CD14-positive monocyte (primary cell): Measurements from ENCODE around the gene LRP1B. TPM values are rescaled to one million over a fixed set of nuclear protein-coding genes. Genes with fewer than 3 reads are reported as not detected.

Source experiments
- DNase-seq, 3 donors: peaks; one replicate each; pipeline ENCODE4 v3.0.0-alpha.2; 2011 to 2022
- H2AFZ ChIP-seq: 2 replicates; pipeline ENCODE4 v1.6.0; 2012; ENCODE audit warnings: mild to moderate bottlenecking, low read depth, low read length, inconsistent platforms; ENCODE audit not compliant: insufficient read depth, poor library complexity, severe bottlenecking
- H3K27ac ChIP-seq, 2 donors: 1 replicate in 1 of 2; 2 replicates in 1 of 2; pipeline ENCODE4 v1.5.1; 2012 to 2013; ENCODE audit warnings: low read length in 2 of 2, control low read depth in 1 of 2, inconsistent platforms in 1 of 2, low read depth in 1 of 2, mild to moderate bottlenecking in 1 of 2
- H3K27me3 ChIP-seq, 2 donors: one replicate each; pipeline versions ENCODE4 v1.6.0 to v1.6.1; 2011 to 2013; ENCODE audit warnings: low read length in 2 of 2; ENCODE audit not compliant: control insufficient read depth in 2 of 2, insufficient read depth in 2 of 2
- H3K36me3 ChIP-seq, 2 donors: replicated peaks in 1 of 2; 1 replicate in 1 of 2; 2 replicates in 1 of 2; pipeline versions ENCODE4 v1.5.1 to v1.6.1; 2012 to 2013; ENCODE audit warnings: low read length in 2 of 2, control low read depth in 1 of 2, inconsistent platforms in 1 of 2, mild to moderate bottlenecking in 1 of 2; ENCODE audit not compliant: insufficient read depth in 2 of 2, control insufficient read depth in 1 of 2
- H3K4me1 ChIP-seq, 2 donors: 1 replicate in 1 of 2; 2 replicates in 1 of 2; pipeline versions ENCODE4 v1.5.1 to v1.6.1; 2012 to 2013; ENCODE audit warnings: low read length in 2 of 2, control low read depth in 1 of 2, inconsistent platforms in 1 of 2, mild to moderate bottlenecking in 1 of 2, moderate library complexity in 1 of 2; ENCODE audit not compliant: insufficient read depth in 2 of 2, control insufficient read depth in 1 of 2
- H3K4me2 ChIP-seq: replicated peaks from 2 replicates; pipeline ENCODE3; 2012; ENCODE audit warnings: low read length, moderate library complexity, mild to moderate bottlenecking; ENCODE audit not compliant: poor library complexity, severe bottlenecking; ENCODE audit errors: extremely low read depth
- H3K4me3 ChIP-seq, 3 experiments: fragments of 200-600 bp in 1 of 3; sonication (generic) in 1 of 3; replicated peaks in 1 of 3; 1 replicate in 2 of 3; 2 replicates in 1 of 3; pipeline ENCODE4 v1.5.1; 2011 to 2013; ENCODE audit warnings: low read length in 3 of 3, mild to moderate bottlenecking in 3 of 3, control low read depth in 2 of 3, low read depth in 2 of 3, inconsistent platforms in 1 of 3, moderate library complexity in 1 of 3
- H3K79me2 ChIP-seq: 2 replicates; pipeline ENCODE4 v1.6.0; 2012; ENCODE audit warnings: mild to moderate bottlenecking, control low read depth, inconsistent platforms, low read length, moderate library complexity; ENCODE audit not compliant: insufficient read depth
- H3K9ac ChIP-seq: 2 replicates; pipeline ENCODE4 v1.6.0; 2017; ENCODE audit warnings: low read length, mild to moderate bottlenecking; ENCODE audit not compliant: insufficient read depth, poor library complexity, severe bottlenecking
- H3K9me3 ChIP-seq, 2 donors: replicated peaks in 1 of 2; 1 replicate in 1 of 2; 2 replicates in 1 of 2; pipeline versions ENCODE4 v1.5.1 to v1.6.1; 2012 to 2013; ENCODE audit warnings: low read length in 2 of 2, control low read depth in 1 of 2; ENCODE audit not compliant: control insufficient read depth in 1 of 2, insufficient read depth in 1 of 2
- H4K20me1 ChIP-seq: 2 replicates; pipeline ENCODE4 v1.6.0; 2012; ENCODE audit warnings: mild to moderate bottlenecking, low read length, control low read depth, moderate library complexity; ENCODE audit not compliant: insufficient read depth
- H3K27ac Mint-ChIP-seq, 7 donors: one replicate each; pipeline ENCODE4 v1.8.0; 2020; ENCODE audit warnings: mild to moderate bottlenecking in 7 of 7, mixed read lengths in 7 of 7, moderate library complexity in 6 of 7, inconsistent platforms in 2 of 7
- H3K27me3 Mint-ChIP-seq, 3 donors: one replicate each; pipeline ENCODE4 v1.8.0; 2021 to 2022; ENCODE audit warnings: low read depth in 3 of 3, mild to moderate bottlenecking in 3 of 3, mixed read lengths in 3 of 3, moderate library complexity in 3 of 3, inconsistent platforms in 1 of 3
- H3K36me3 Mint-ChIP-seq, 2 donors: one replicate each; pipeline ENCODE4 v1.8.0; 2020; ENCODE audit warnings: mixed read lengths in 2 of 2, inconsistent platforms in 1 of 2, mild to moderate bottlenecking in 1 of 2
- H3K4me1 Mint-ChIP-seq: one replicate; pipeline ENCODE4 v1.8.0; 2020; ENCODE audit warnings: mild to moderate bottlenecking, mixed read lengths
- H3K4me3 Mint-ChIP-seq, 2 donors: one replicate each; pipeline ENCODE4 v1.8.0; 2020; ENCODE audit warnings: mild to moderate bottlenecking in 2 of 2, mixed read lengths in 2 of 2, moderate library complexity in 1 of 2
- H3K9me3 Mint-ChIP-seq, 7 donors: one replicate each; pipeline ENCODE4 v1.8.0; 2020 to 2022; ENCODE audit warnings: mixed read lengths in 7 of 7, mild to moderate bottlenecking in 6 of 7, moderate library complexity in 6 of 7, inconsistent platforms in 2 of 7
- WGBS: methylation state at CpG from one replicate; pipeline ENCODE4 v1.1.5; 2013; ENCODE audit warnings: missing lambda C conversion rate; ENCODE audit not compliant: insufficient coverage; 5-methylcytosine and 5-hydroxymethylcytosine counted together
- intact Hi-C, 2 donors: fragments of 100-400 bp; cut with micrococcal nuclease; formaldehyde crosslinking; loops; one replicate each; pipeline versions ENCODE4 v1.15.0 to v1.15.1; 2023
- polyA plus RNA-seq, 3 donors: library from polyadenylated mRNA; depleted of rRNA in 1 of 3; unstranded in 2 of 3; stranded (reverse) in 1 of 3; fragments of 300-500 nt in 2 of 3; fragments of >200 nt in 1 of 3; fragmentation: Illumina TruSeq in 2 of 3; gene quantifications; 1 replicate in 2 of 3; 2 replicates in 1 of 3; pipeline ENCODE4 v1.2.3, GENCODE V29; 2012 to 2021
- TF ChIP-seq, protein P1 (sequence below): fragments of 200-600 bp; IDR thresholded peaks from one replicate; pipeline ENCODE4 v1.8.0; 2022; ENCODE audit warnings: antibody characterized with exemption, mild to moderate bottlenecking

Gene LRP1B
- polyA plus RNA-seq, 3 donors: not detected

GRCh38 chr2:141698500-141698899, 432.3 kb downstream of the LRP1B start:
- WGBS: no CpG with 5 or more reads among the region's 2 CpGs
- Histone ChIP-seq H3K79me2 (no peaks in the 10 kb centered on the region), H3K4me1 (no peaks in the 10 kb centered on the region), H3K4me2 (no peak overlapping the region), H4K20me1 (no peaks in the 10 kb centered on the region), H3K36me3 (no peaks in the 10 kb centered on the region), H3K27me3 (no peaks in the 10 kb centered on the region), H3K9me3 (peaks cover 0 to 3% of the 10 kb centered on the region in 2 donors), H3K27ac (no peak overlapping the region), H2AFZ (no peak overlapping the region), H3K9ac (no peak overlapping the region), H3K4me3 (no peak overlapping the region)
- intact Hi-C loops: no loop called here
- Mint-ChIP-seq H3K27ac (no peak overlapping the region), H3K4me1 (no peaks in the 10 kb centered on the region), H3K36me3 (no peaks in the 10 kb centered on the region), H3K27me3 (no peaks in the 10 kb centered on the region), H3K9me3 (peaks cover 0 to 6% (median 2%) of the 10 kb centered on the region in 7 donors), H3K4me3 (no peak overlapping the region)
- DNase-seq: no peak
- TF ChIP-seq, protein P1, sequence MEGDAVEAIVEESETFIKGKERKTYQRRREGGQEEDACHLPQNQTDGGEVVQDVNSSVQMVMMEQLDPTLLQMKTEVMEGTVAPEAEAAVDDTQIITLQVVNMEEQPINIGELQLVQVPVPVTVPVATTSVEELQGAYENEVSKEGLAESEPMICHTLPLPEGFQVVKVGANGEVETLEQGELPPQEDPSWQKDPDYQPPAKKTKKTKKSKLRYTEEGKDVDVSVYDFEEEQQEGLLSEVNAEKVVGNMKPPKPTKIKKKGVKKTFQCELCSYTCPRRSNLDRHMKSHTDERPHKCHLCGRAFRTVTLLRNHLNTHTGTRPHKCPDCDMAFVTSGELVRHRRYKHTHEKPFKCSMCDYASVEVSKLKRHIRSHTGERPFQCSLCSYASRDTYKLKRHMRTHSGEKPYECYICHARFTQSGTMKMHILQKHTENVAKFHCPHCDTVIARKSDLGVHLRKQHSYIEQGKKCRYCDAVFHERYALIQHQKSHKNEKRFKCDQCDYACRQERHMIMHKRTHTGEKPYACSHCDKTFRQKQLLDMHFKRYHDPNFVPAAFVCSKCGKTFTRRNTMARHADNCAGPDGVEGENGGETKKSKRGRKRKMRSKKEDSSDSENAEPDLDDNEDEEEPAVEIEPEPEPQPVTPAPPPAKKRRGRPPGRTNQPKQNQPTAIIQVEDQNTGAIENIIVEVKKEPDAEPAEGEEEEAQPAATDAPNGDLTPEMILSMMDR: no peak

DNA sequence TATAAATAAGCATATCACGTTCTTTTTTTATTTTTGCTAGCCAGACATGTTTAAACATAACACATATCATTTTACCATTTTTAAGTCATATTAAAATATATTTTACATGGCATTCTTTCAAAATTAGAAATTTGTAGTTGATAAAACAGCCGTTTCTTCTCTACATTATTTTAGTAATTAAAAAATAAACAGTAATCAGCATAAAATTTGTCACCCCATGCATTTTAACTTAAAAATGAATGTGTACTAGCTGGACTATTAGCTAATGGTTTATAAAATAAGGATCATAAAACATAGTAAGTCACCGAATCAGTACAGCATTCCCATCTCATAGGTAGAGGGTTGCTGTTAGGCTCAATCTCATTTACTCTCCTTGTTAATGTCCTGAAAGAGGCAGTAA, 433.8 kb downstream of the LRP1B start:
- Mint-ChIP-seq H3K27me3 (no peaks in the 10 kb centered on the region), H3K27ac (no peak overlapping the region), H3K36me3 (no peaks in the 10 kb centered on the region), H3K4me1 (no peaks in the 10 kb centered on the region), H3K4me3 (no peak overlapping the region), H3K9me3 (peaks cover 0 to 6% (median 2%) of the 10 kb centered on the region in 7 donors)
- no peaks in the 10 kb centered on the region for H3K4me1 ChIP-seq
- H3K9ac ChIP-seq: no peak overlapping the region
- H3K9me3 ChIP-seq: peaks cover 0 to 3% of the 10 kb centered on the region in 2 donors
- no peak for DNase-seq
- H3K27ac ChIP-seq: no peak overlapping the region
- no peaks in the 10 kb centered on the region for H3K79me2 ChIP-seq
- no peaks in the 10 kb centered on the region for H3K36me3 ChIP-seq
- TF ChIP-seq, protein P1: no peak
- no peak overlapping the region for H3K4me2 ChIP-seq
- no CpG with 5 or more reads among the region's 3 CpGs for WGBS
- no peak overlapping the region for H2AFZ ChIP-seq
- no peak overlapping the region for H3K4me3 ChIP-seq
- intact Hi-C loops: no loop called here
- H4K20me1 ChIP-seq: no peaks in the 10 kb centered on the region
- H3K27me3 ChIP-seq: no peaks in the 10 kb centered on the region
